ENCODE results near the gene LATS2.

DNA sequence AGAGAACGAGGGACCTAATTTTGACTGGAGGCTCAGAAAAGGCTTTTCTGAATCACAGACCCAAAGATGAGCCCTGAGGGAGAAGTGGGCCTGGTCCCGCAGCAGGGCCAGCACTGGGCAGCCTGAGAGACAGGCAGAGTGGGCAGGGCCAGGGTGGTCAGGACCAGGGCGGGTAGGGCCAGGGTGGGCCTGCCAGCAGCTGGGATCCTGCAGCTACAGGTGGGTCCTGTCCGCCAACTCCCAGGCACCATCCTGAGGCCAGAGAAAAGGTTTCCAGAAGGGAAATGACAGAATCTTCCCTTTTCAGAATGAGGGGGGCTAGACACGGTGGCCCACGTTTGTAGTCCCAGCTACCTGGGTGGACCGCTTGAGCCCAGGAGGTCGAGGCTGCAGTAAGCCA, 23.7 kb downstream of the LATS2 start:
- TF ChIP-seq, protein P1, sequence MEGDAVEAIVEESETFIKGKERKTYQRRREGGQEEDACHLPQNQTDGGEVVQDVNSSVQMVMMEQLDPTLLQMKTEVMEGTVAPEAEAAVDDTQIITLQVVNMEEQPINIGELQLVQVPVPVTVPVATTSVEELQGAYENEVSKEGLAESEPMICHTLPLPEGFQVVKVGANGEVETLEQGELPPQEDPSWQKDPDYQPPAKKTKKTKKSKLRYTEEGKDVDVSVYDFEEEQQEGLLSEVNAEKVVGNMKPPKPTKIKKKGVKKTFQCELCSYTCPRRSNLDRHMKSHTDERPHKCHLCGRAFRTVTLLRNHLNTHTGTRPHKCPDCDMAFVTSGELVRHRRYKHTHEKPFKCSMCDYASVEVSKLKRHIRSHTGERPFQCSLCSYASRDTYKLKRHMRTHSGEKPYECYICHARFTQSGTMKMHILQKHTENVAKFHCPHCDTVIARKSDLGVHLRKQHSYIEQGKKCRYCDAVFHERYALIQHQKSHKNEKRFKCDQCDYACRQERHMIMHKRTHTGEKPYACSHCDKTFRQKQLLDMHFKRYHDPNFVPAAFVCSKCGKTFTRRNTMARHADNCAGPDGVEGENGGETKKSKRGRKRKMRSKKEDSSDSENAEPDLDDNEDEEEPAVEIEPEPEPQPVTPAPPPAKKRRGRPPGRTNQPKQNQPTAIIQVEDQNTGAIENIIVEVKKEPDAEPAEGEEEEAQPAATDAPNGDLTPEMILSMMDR (IDR thresholded peaks at IDR 0.05 in 2 of 3, conservative IDR thresholded peaks at IDR 0.05 in 1 of 3; ENCODE audit: borderline replicate concordance in 1 of 3, insufficient read depth in 1 of 3, low read depth in 2 of 3, low read length in 2 of 3), result no peak
- no peak for TF ChIP-seq POLR2A (IDR thresholded peaks at IDR 0.05; ENCODE audit: borderline replicate concordance, extremely low read depth, insufficient read depth, insufficient read length)
- TF ChIP-seq EZH2phosphoT487 (IDR thresholded peaks at IDR 0.05; ENCODE audit: borderline replicate concordance), result no peak
- no peak for TF ChIP-seq YY1 (IDR thresholded peaks at IDR 0.05; ENCODE audit: extremely low read depth, insufficient replicate concordance, low read depth, low read length)
- no peak for TF ChIP-seq EZH2 (IDR thresholded peaks at IDR 0.05)
- TF ChIP-seq FOSL1 (IDR thresholded peaks at IDR 0.05; ENCODE audit: low read depth), result no peak
- TF ChIP-seq ZNF274 (IDR thresholded peaks at IDR 0.05; ENCODE audit: low read depth, low read length), result no peak
- no peak for TF ChIP-seq SIN3A (IDR thresholded peaks at IDR 0.05; ENCODE audit: low read depth)
- TF ChIP-seq POLR2AphosphoS5 (IDR thresholded peaks at IDR 0.05; ENCODE audit: low read depth, low read length), result no peak
- TF ChIP-seq, protein P2, sequence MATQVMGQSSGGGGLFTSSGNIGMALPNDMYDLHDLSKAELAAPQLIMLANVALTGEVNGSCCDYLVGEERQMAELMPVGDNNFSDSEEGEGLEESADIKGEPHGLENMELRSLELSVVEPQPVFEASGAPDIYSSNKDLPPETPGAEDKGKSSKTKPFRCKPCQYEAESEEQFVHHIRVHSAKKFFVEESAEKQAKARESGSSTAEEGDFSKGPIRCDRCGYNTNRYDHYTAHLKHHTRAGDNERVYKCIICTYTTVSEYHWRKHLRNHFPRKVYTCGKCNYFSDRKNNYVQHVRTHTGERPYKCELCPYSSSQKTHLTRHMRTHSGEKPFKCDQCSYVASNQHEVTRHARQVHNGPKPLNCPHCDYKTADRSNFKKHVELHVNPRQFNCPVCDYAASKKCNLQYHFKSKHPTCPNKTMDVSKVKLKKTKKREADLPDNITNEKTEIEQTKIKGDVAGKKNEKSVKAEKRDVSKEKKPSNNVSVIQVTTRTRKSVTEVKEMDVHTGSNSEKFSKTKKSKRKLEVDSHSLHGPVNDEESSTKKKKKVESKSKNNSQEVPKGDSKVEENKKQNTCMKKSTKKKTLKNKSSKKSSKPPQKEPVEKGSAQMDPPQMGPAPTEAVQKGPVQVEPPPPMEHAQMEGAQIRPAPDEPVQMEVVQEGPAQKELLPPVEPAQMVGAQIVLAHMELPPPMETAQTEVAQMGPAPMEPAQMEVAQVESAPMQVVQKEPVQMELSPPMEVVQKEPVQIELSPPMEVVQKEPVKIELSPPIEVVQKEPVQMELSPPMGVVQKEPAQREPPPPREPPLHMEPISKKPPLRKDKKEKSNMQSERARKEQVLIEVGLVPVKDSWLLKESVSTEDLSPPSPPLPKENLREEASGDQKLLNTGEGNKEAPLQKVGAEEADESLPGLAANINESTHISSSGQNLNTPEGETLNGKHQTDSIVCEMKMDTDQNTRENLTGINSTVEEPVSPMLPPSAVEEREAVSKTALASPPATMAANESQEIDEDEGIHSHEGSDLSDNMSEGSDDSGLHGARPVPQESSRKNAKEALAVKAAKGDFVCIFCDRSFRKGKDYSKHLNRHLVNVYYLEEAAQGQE (IDR thresholded peaks at IDR 0.05; ENCODE audit: low read depth), result no peak
- no peak for TF ChIP-seq CEBPB (IDR thresholded peaks at IDR 0.05; ENCODE audit: low read depth)
- no peak for TF ChIP-seq JUND (IDR thresholded peaks at IDR 0.05)

All from HCT116 (cell line).